Myocyte (in vitro differentiated cells): ENCODE results near the gene DNASE1L1. TPM values are rescaled to one million over a fixed set of nuclear protein-coding genes. Genes with fewer than 3 reads are reported as not detected.

Source experiments
- DNase-seq: peaks from one replicate; pipeline ENCODE4 v3.0.0-alpha.2; 2012; ENCODE audit warnings: low read depth
- total RNA-seq: library from RNA; depleted of rRNA; stranded (reverse); fragments of >200 nt; gene quantifications from 2 replicates; pipeline ENCODE4 v1.2.3, GENCODE V29; 2014

DNASE1L1 gene
- total RNA-seq, 1 donor from 2014 or later, result 235 TPM

DNA sequence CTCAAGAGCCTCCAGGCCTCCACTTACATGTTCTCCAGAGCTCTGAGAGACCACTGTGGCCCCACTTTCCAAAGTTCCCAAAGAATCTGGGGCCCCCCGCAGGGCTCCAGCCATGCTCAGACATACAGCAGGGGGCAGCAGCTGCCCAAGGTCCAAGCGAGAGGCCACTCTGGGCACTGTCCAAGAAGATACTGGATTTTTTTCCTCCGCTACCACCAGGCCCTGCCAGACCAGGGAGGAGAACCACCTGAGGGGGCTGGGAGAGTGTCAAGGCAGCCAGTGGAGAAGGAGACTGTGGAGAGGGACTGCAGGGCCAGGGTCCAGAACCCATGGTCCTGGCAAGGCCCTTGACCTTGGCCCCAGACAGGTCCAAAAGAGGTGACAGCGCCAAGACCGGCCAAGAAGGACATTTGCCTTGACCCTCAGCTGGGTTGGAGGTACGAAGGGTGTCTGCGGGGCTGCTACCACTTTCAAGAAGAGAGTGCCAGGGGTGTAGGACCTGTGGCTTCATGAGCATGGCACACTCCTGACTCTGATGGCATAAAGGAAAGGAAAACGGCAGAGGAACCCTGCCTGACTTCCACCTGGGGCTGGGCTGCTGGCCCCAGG is 24.7 kb downstream of the DNASE1L1 start:
- DNase-seq, result peak; percentile 31

DNA sequence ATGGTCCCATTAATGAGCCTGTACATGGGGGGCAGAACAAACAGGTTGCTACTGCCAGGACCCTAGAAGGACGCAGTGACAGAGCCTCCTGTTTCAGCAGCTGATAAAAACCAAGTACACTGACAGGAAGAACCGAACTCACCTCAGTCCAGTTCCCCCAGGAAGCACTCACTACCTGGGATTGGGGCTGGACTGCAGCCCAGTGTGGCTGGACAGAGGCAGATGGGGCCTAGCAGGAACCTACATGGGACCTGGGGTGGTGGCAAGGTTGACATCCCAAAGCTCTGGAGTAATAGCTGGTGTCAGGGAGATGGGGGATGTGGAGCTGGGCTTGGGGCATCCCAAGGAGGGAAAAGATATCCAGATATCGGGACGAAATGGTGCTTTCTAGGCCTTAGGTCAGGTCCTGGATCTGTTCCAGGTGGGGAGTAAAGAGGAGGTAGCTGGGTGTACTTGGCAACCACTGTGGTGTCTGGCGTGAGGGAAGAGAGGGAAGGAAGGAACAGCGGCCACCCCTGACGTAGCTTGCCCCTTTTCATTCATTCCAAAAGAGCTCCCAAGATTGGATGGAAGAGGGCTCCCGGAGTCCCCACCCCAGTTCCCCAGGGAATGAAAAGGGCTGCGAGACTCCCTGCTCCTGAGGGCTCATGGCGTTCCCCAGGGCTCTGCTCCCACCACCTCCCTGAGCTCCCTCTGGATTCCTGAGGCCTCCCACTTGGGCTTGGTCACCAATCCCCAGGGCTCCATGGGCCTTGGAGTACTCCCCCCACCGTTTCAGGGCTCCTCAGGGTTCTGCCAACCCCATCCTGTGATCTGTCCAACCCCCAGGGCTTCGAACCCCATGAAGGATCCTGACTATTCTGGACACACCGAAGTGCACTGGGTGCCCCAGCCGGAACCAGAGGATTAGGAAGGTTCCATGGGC is 25.4 kb downstream of the DNASE1L1 start:
- DNase-seq, result no peak

DNA sequence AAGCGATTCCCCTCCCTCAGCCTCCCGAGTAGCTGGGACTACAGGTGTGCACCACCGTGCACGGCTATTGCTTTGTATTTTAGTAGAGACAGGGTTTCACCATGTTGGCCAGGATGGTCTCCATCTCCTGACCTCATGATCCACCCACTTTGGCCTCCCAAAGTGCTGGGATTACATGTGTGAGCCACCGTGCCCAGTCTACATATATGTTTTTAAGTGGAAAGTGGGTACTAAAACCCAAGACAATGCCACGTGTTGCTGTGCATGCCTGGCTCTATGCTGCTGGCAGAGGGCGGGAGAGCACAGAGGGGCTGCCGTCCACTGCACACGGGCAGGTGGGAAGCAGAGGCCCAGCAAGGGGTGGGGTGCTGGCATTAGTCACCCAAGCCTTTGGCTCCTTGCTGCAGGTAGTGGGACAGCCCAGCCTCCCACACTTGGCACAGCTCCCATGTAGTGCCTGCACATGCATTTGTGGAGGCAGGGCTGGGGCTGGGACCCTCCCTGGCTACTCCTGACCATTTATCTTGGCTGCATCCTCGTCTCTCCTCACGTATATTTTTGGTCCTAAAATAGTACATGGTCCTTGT is 26.5 kb downstream of the DNASE1L1 start:
- DNase-seq, result no peak

DNA sequence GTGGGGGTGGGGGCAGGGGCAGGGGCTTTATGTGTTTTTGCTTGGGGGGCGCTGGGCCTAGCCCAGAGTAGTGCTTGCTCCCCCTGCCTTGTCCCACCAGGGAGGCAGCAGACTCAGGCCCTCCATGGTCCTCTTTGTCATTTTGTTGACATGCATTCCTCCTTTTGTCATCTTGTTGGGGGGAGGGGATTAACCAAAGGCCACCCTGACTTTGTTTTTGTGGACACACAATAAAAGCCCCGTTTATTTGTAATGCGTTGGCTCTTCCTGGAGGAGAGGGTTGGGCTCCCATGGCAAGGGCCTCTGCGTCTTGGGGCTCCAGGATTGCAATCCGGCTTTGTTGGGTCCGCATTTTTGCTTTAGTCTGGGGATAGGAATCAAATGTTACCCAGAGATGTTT is 27.8 kb downstream of the DNASE1L1 start:
- DNase-seq, result no peak

DNA sequence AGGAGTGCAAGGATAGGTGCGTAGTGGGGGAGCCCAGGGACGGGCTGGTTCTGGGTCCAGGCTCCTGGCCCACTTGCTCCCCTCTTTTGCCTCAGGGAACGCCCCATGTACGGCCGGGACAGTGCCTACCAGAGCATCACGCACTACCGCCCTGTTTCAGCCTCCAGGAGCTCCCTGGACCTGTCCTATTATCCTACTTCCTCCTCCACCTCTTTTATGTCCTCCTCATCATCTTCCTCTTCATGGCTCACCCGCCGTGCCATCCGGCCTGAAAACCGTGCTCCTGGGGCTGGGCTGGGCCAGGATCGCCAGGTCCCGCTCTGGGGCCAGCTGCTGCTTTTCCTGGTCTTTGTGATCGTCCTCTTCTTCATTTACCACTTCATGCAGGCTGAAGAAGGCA is 28.3 kb downstream of the DNASE1L1 start:
- no peak for DNase-seq

DNA sequence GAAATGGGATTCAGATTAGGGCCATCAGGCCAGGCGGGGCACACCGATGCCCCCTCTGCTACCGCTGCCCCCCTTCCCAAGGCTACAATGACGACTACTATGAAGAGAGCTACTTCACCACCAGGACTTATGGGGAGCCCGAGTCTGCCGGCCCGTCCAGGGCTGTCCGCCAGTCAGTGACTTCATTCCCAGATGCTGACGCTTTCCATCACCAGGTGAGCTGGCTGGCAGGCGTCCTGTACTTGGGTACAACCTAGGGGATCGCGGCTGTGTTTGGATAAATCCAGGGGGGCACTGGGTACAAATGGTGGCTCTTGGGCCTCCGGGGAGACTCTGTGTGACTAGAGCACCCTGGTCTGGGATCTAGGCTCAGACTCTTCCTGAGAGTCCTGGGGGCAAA is 28.9 kb downstream of the DNASE1L1 start:
- DNase-seq, result no peak

DNA sequence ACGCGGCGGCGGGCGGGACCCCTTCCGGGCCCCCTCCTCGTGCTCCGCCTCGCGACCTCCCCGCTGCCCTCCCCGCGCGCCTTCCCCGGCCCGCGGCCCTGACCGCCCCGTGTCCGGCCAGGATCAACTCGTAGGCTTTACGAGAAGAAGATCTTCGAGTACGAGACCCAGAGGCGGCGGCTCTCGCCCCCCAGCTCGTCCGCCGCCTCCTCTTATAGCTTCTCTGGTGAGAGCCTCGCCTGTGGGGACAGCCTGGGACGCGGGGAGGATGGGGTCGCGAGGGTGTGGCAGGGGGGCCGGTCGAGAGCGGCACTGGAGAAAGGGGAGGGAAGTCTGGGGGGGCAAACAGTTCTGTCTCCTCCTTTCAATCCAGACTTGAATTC is 29.5 kb downstream of the DNASE1L1 start:
- no peak for DNase-seq

DNA sequence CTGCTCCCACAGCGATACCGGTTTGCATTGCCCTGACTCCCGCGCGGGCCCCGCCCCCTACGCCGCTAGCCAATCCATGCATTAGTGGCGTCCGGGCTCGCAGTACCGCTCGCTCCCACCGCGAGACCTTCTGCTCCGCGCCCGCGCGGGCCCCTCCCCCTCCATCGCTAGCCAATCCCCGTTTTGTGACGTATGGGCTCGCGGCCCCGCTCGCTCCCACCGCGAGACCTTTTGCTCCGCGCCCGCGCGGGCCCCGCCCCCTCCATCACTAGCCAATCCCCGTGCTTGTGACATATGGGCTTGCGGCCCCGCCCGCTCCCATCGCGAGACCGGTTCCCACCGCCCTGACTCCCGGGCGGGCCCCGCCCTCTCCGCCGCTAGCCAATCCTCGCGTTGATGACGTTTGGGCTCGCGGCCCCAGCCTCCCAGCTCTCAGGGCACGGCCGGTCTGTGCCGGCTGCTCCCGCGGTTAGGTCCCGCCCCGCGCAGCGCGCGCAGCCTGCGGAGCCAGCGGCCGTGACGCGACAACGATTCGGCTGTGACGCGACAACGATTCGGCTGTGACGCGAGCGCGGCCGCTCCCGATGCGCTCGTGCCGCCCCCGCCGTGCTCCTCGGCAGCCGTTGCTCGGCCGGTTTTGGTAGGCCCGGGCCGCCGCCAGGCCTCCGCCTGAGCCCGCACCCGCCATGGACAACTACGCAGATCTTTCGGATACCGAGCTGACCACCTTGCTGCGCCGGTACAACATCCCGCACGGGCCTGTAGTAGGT is 30.1 kb downstream of the DNASE1L1 start, which contains the start of gene EMD:
Gene EMD, plus strand, starts transcription at position 497 of the 770 bp plus-strand sequence. Its CDS starts 190 bp downstream, at position 687.
- peak; percentile 96 for DNase-seq

DNA sequence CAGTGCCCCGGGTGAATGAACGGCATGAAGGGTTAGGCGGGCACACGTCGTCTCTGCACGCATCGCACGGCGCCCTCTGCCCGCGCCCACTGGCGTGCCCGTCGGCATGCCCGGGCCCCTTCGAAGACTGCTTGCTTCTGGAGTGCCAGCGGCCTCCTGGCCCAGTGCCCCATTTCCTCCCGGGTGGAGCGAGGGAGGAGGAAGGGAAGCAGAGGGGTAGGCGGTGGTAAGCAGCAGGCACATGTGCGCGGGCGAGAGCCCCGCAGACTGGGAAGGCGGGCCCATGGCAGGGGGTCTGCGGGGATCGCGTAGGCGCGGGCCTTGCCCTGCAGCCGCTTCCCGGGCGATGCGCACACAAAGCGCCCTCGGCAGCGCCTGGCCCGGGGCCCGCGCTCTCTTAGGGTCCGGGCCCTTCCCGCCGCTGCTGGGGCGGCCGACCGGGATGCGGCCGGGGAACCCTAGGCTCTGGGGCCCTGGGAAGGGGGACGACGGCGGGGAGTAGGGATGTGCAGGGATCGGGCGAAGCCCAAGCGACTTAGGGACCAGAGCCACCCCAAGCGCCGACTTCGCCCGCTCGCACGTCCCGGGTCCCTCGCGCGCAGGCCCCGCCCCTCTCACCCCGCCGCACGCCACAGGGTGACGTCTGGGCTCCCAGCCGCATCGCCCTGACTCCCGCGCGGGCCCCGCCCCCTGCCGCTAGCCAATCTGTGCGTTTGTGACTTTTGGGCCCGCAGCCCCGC is 30.8 kb downstream of the DNASE1L1 start:
- DNase-seq, result peak; percentile 59

DNA sequence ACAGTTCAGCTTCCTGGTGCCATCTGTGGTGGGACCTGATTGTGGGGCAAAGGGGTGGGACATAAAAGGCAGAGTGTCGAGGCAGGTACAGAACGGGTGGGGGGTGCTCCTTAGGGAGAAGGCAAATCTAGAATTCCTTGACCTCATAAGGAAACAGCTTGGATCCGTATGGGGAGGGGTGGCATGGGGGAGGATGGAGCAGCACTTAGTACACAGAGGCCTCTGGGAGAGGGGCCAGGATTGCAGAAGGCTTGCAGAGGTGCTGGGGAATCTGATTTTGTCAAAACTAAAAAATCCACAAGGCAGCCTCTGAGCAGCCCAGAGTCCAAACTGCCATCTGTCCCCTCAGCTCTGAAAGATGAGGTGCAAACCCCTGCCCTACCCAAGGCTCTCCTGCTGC is 32.3 kb downstream of the DNASE1L1 start:
- no peak for DNase-seq

DNA sequence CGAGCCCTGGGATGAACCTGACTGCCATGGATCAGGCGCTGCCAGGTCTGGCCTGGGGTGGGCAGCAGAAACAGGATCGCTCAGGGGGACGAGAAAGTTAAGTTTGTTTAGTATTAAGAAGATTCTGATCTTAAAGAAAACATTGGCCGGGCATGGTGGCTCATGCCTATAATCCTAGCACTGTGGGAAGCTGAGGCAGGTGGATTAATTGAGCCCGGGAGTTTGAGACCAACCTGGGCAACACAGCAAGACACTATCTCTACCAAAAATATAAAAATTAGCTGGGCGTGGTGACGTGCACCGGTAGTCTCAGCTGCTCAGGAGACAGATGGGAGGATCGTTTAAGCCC is 33.9 kb downstream of the DNASE1L1 start:
- DNase-seq, result peak; percentile 22

DNA sequence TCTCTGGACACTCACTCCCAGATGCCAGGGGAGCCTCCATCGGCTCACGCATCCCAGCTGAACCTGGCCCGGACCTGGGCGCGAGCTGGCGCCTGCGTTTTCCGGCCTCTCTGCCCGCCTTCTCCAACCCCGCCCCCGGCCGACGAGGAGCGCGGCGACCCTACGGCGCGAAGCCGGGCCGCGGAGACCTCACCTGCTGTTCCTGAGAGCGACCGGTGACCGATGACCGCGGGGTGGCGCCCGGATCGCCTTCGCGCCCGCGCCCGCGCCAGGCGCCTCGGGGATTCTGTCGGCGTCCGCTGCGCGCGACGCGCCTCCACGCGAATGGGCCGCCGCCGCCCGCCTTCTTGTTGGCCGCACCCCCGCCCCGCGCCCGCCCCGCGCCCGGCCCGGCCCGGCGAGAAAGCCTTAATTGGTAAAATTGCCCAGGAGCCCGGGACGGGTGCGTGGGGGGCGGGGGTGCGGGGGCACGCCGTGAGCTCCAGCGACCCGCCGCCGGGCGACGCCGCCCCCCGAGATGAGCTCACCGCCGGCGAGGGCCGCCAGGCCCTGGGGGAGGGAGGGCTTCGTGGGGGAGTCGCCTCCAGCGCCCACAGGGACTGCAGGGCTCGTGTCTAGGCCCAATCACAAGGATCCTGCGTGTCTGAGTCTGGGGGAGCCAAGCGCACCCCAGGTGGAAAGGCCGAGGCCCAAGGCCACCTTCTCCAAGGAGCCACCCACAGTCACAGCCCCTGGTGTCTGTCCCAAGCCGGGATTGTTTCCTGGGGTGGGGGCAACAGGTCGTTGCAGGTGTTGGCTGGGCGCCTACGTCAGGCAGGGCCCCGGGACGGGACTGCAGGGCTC is 34.5 kb downstream of the DNASE1L1 start, which contains the start of gene FLNA:
Gene FLNA, minus strand, starts transcription at position 322 of the 843 bp plus-strand sequence. CDS start 3,389 bp downstream, outside the sequence.
- peak; percentile 35 for DNase-seq

DNA sequence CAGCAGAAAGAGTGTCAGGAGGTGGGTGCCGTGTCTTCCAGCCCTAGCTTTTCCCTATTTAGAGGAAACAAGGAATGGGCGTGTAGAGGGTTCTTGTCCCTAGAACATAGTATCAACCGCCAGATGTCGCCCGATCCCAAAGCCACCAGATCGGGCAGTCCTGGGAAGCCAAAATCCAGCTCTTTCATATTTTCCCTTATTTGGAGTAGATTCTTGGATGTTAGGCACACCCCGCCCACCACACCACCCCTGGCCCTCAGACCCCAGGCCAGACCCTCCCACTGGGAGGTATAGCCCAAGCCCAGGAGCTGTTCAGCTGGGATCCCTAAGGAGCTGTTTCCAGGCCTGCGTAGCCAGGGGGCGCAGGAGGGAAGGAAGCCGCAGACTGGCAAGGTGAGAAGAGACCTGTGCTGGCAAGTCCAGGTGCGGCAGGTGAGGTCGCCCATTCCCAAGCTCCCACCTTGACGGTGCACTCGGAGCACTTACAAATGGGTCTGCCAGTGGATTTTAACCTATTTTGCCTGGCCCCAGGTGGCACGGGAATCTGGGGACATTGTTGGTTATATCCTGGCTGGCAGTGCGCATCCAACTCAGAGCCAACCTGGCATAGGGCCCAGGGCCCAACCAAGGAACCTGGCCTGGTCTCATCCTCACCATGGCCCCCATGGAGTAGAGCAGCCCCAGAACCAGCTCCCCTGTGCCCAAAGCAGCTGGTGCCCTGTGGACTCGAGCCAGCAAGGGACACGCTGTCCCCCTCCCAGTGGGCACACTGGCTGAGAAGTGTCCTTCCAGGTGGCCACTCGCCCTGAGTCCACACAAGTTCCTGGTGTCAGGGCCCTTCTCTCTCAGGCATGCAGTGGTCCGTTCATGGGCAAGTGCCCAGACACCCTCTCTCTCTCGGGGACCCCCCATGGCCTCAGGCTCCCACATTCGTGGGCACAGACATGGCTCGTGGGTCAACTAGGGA is 35.4 kb downstream of the DNASE1L1 start:
- peak; percentile 68 for DNase-seq

DNA sequence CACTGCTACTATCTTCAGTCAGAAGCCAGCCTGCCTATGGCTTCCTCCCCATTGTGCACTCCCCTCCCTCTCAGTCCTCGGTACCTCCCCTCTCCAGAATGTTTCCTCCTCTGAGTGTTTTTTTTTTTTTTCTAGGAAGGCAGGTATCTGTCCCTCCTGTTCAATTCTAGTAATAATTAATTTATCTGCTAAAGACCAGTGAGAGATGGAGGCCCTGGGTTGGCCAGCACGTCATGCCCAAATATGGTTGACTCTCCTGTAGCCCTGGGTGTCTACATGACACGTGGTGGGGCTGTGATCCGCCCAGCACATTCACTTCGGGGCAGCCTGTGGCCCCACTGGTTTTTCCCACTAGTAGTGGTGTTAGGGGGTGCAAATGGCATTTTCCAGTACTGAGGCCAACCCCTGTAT is 36.4 kb downstream of the DNASE1L1 start:
- DNase-seq, result no peak

DNA sequence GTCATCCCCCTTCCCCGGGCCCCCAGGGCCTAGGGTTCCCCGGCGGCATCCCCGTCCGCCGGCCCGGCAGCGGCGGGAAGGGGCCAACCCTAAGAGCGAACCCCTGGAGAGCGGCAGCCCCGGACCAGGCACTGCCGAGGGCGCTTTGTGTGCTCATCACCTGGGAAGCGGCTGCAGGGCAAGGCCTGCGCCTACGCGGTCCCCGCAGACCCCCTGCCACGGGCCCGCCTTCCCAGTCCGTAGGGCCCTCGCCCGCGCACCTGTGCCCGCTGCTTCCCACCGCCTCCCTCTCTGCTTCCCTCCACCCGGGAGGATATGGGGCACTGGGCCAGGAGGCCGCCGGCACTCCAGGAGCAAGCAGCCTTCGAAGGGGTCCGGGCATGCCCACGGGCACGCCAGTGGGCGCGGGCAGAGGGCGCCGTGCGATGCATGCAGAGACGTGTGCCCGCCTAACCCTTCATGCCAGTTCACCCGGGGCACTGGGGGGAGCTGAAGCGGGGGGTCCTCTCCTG is 37.2 kb downstream of the DNASE1L1 start:
- DNase-seq, result peak; percentile 24

DNA sequence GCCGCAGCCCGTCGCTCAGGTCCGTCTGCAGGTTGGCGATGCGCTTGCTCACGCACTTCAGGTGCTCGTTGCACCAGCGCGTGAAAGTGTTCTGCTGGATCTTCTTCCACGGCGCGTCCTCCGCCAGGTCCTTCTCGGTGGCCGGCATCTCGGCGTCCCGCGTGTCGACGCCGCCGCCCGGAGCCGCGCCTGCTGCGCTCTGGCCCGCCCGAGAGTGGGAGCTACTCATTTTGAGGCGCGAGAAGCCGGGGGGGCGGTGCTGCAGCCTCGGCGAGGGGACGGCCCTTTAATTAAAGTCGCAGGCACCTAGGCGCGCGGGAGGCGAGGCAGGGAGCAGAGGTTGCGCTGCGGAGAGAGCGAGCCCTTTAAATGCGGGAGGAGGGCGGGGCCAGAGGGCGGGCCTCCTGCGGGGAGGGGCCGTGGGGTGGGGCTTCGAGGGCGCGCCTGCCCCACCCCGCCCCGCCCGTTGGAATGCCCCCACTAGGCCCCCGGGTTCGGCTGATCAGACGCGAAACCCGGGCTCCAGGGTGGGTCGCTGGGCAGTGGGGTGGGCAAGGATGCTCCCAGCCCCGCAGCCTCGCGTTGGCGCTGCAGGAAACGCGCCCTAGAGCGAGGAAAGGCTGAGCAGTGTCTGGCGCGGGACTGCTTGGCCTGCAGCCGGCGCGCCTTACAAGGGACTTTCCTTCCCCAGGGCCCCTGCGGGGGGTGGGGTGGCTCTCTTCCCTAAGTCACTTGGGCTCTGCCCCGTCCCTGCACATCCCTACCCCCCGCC is 37.9 kb downstream of the DNASE1L1 start:
- peak; percentile 94 for DNase-seq

DNA sequence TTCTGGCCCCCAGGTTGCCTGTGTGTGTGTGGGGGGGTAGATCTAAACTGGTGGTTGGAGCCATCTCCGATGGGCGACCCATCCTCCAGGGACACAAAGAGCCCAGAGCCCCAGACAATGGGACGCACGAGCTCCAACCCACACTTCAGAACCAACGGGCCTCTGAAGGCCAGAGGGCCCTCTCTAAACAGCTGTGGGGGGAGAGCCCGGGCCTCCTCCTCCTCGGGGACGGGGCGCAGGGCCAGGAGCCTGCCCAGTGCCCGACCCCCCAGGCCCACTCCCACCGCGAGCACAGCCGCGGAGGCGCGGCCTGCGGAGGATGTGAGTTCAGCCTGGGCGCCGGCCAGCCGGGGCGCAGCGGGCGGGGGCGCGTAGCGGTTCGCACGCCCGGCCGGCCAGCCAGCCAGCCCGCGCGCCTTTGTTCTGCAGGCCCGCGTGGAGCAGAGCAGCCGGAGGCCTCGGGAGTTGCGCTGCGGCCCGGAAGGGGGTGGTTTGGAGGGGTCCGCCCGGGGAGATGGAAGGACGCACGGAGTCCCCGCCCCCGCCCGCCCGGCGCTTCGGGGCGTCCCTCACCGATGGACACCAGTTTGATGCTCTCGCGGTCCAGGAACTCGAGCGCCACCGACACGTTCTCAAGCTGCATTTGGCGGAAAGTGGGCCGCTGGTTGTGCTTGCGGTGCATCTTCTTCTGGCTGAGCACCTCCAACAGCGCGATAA is 38.6 kb downstream of the DNASE1L1 start:
- DNase-seq, result peak; percentile 50
